SK-N-SH (cell line): ENCODE data around the gene PAFAH1B2.

Experiments used
- CTCF ChIP-seq: fragments of 200-600 bp; sonication (generic); IDR thresholded peaks from 2 replicates; pipeline ENCODE4 v1.6.1; 2017; ENCODE audit warnings: antibody characterized with exemption, mild to moderate bottlenecking, moderate library complexity
- EP300 ChIP-seq, 2 experiments: IDR thresholded peaks; 2 replicates each; pipeline versions ENCODE4 v1.4.0 to v1.6.1; 2012; ENCODE audit warnings: borderline replicate concordance in 1 of 2, low read depth in 1 of 2, low read length in 1 of 2
- EZH2phosphoT487 ChIP-seq: fragments of 200-600 bp; sonication (generic); IDR thresholded peaks from 2 replicates; pipeline ENCODE4 v1.6.1; 2017; ENCODE audit warnings: low read depth, mixed run types, mild to moderate bottlenecking, antibody characterized with exemption, moderate library complexity, borderline replicate concordance
- JUND ChIP-seq: IDR thresholded peaks from 2 replicates; pipeline ENCODE4 v1.4.0; 2012
- RCOR1 ChIP-seq: fragments of 150-350 bp; IDR thresholded peaks from 2 replicates; pipeline ENCODE4 v1.6.1; 2017; ENCODE audit warnings: antibody characterized with exemption, low read length
- SIN3A ChIP-seq: IDR thresholded peaks from 2 replicates; pipeline ENCODE4 v1.6.1; 2012; ENCODE audit warnings: low read depth, mild to moderate bottlenecking, low read length, moderate library complexity, borderline replicate concordance
- TAF1 ChIP-seq: IDR thresholded peaks from 2 replicates; pipeline ENCODE4 v1.6.1; 2012; ENCODE audit warnings: low read depth, mild to moderate bottlenecking, low read length, moderate library complexity, borderline replicate concordance
- TCF12 ChIP-seq: IDR thresholded peaks from 2 replicates; pipeline ENCODE4 v1.4.0; 2012
- USF2 ChIP-seq: fragments of 150-350 bp; IDR thresholded peaks from 2 replicates; pipeline ENCODE4 v1.6.1; 2017; ENCODE audit warnings: antibody characterized with exemption, low read length, low read depth, borderline replicate concordance
- ZBTB33 ChIP-seq: IDR thresholded peaks from 2 replicates; pipeline ENCODE4 v1.4.0; 2012; ENCODE audit warnings: low read depth, borderline replicate concordance

GRCh38 chr11:117096201-117096991 lies 47.7 kb upstream of the PAFAH1B2 start:
- TF ChIP-seq USF2 (no peak), JUND (no peak), TAF1 (no peak), CTCF (no peak), RCOR1 (no peak), SIN3A (no peak), ZBTB33 (no peak), EP300 (IDR thresholded peaks at IDR 0.05; ENCODE audit: borderline replicate concordance in 1 of 2, low read depth in 1 of 2, low read length in 1 of 2) (no peak), EZH2phosphoT487 (no peak), TCF12 (no peak)
